Measurements from ENCODE around the gene ATP7B. TPM values are rescaled to one million over a fixed set of nuclear protein-coding genes. Genes with fewer than 3 reads are reported as not detected.

The ATP7B gene
- polyA plus RNA-seq, 4 donors = 8.1 to 31.3 (median 13.5) TPM

DNA sequence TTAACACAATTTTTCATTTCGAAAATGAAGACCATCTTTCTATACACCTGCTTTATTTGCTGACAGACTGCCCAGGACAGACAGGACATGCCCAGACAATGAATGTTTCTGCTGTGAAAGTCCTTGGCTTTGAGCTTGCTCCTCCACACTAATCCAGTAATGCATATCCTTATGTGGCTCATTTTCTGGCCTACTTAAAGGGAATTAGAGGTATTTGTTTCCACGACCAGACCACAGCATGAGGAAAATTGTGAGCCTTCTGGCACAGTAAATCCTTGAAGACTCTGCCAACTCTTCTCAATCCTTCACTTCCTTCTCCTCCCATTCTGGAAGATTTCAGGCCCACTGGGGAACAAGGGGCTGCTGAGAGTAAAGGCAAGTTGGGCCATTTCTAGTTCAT is 123.8 kb downstream of the ATP7B start:
- H3K9me3 ChIP-seq (ENCODE audit: control insufficient read depth in 2 of 2, insufficient read depth in 1 of 2, low read depth in 1 of 2, low read length in 1 of 2) = peaks cover 0 to 11% of the 10 kb centered on the region in 2 donors
- no peak overlapping the region for H3K4me3 ChIP-seq (ENCODE audit: low read depth in 1 of 3, low read length in 3 of 3)
- no peaks in the 10 kb centered on the region for H3K27me3 ChIP-seq (ENCODE audit: control insufficient read depth in 3 of 3, insufficient read depth in 3 of 3, low read length in 3 of 3)
- WGBS, 3 donors = 64 to 84% (median 65%) methylated on average over 2 of the region's 2 CpGs
- H3K36me3 ChIP-seq (ENCODE audit: control insufficient read depth in 3 of 3, insufficient read depth in 2 of 3, low read depth in 1 of 3, low read length in 3 of 3) = peaks cover 0 to 17% (median 0%) of the 10 kb centered on the region in 3 donors
- no peak overlapping the region for H3K27ac ChIP-seq (ENCODE audit: low read depth in 1 of 3, low read length in 2 of 3)
- FAIRE-seq = no peak
- H3K4me1 ChIP-seq (ENCODE audit: control insufficient read depth in 3 of 3, insufficient read depth in 2 of 3, low read depth in 1 of 3, low read length in 2 of 3) = no peaks in the 10 kb centered on the region
- no peak for DNase-seq

DNA sequence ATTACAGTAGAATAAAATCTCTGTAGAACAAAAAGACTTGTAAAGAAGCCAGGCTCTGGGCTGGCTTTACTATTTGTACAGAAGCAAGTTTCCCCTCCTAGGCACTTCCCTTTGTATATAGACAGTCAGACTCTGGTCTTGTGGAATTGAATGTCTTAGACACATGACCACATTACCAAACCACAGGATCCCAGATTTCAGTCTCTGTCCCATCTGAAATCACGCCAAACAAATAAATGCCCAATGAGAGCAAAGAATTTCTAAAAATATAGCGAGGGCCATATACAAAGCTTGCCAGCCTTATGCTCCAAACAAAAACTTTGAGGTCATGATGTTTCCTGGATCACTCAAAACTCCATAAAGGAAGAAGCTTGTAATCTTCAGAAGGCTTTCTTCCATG is 125.6 kb downstream of the ATP7B start:
- H3K4me1 ChIP-seq (ENCODE audit: control insufficient read depth in 3 of 3, insufficient read depth in 2 of 3, low read depth in 1 of 3, low read length in 2 of 3) = no peaks in the 10 kb centered on the region
- H3K27me3 ChIP-seq (ENCODE audit: control insufficient read depth in 3 of 3, insufficient read depth in 3 of 3, low read length in 3 of 3) = no peaks in the 10 kb centered on the region
- peaks cover 0 to 13% (median 0%) of the 10 kb centered on the region in 3 donors for H3K36me3 ChIP-seq (ENCODE audit: control insufficient read depth in 3 of 3, insufficient read depth in 2 of 3, low read depth in 1 of 3, low read length in 3 of 3)
- 84 to 99% (median 96%) methylated on average over 2 of the region's 2 CpGs for WGBS, 3 donors
- FAIRE-seq = no peak
- no peak for DNase-seq
- no peak overlapping the region for H3K4me3 ChIP-seq (ENCODE audit: low read depth in 1 of 3, low read length in 3 of 3)
- peaks cover 0 to 14% of the 10 kb centered on the region in 2 donors for H3K9me3 ChIP-seq (ENCODE audit: control insufficient read depth in 2 of 2, insufficient read depth in 1 of 2, low read depth in 1 of 2, low read length in 1 of 2)
- H3K27ac ChIP-seq (ENCODE audit: low read depth in 1 of 3, low read length in 2 of 3) = no peak overlapping the region

DNA sequence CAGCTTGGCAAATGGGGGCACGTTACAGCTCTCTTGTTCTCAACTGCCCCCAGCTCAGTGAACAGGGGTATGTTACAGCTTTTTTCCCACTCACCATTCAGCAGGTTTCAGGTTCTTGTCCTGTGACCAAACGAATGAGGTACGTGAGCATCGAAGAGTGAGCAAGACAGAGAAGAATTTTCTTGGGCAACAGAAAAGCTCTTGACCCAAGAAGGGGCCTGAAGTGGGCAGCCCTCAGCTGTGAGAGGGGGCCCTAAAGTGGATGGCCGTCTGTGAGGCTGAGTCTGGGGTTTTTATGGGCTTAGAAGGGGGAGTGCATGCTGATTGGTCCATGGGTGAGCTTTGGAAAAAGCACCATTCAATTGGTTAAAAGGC is 128.0 kb downstream of the ATP7B start:
- H3K4me1 ChIP-seq (ENCODE audit: control insufficient read depth in 3 of 3, insufficient read depth in 2 of 3, low read depth in 1 of 3, low read length in 2 of 3) = no peaks in the 10 kb centered on the region
- DNase-seq = no peak
- no peak overlapping the region for H3K27ac ChIP-seq (ENCODE audit: low read depth in 1 of 3, low read length in 2 of 3)
- H3K27me3 ChIP-seq (ENCODE audit: control insufficient read depth in 3 of 3, insufficient read depth in 3 of 3, low read length in 3 of 3) = no peaks in the 10 kb centered on the region
- peaks cover 0 to 14% of the 10 kb centered on the region in 2 donors for H3K9me3 ChIP-seq (ENCODE audit: control insufficient read depth in 2 of 2, insufficient read depth in 1 of 2, low read depth in 1 of 2, low read length in 1 of 2)
- WGBS, 3 donors = 73 to 75% (median 74%) methylated on average over 5 of the region's 5 CpGs
- no peak for FAIRE-seq
- H3K36me3 ChIP-seq (ENCODE audit: control insufficient read depth in 3 of 3, insufficient read depth in 2 of 3, low read depth in 1 of 3, low read length in 3 of 3) = peaks cover 0 to 7% (median 0%) of the 10 kb centered on the region in 3 donors
- no peak overlapping the region for H3K4me3 ChIP-seq (ENCODE audit: low read depth in 1 of 3, low read length in 3 of 3)

Other genes with a start within 250 kb of the ATP7B start
- gene DHRS12, start 207.3 kb downstream of the ATP7B start, polyA plus RNA-seq = 10 to 100 TPM in 3 of 4 donors, 1 to 10 TPM in 1; 9.3 to 26.4 (median 17.9) TPM
- under 1 TPM in 3 of 4 donors, not detected in 1; 0.04 to 0.54 (median 0.27) TPM for gene TMEM272, start 166.3 kb downstream of the ATP7B start, polyA plus RNA-seq
- gene CCDC70, start 149.5 kb downstream of the ATP7B start, polyA plus RNA-seq = under 1 TPM in 1 of 4 donors, not detected in 3; 0.07 TPM
- gene ALG11, start 948 bp upstream of the ATP7B start, polyA plus RNA-seq = 10 to 100 TPM in 1 of 4 donors, 1 to 10 TPM in 3; 1.4 to 25.9 (median 4.9) TPM
- gene UTP14C, start 13.2 kb upstream of the ATP7B start, polyA plus RNA-seq = 10 to 100 TPM in 1 of 4 donors, 1 to 10 TPM in 3; 2.2 to 22.2 (median 5.6) TPM
- 1 to 10 TPM in 1 of 4 donors, under 1 TPM in 1, not detected in 2; 0.19 to 1.4 TPM for gene NEK5, start 117.6 kb upstream of the ATP7B start, polyA plus RNA-seq
- 10 to 100 TPM; 20.6 to 44.3 (median 38.1) TPM for gene NEK3, start 148.1 kb upstream of the ATP7B start, polyA plus RNA-seq